ENCODE data around the gene HDAC8. TPM values are rescaled to one million over a fixed set of nuclear protein-coding genes. Genes with fewer than 3 reads are reported as not detected.

HDAC8 gene
- total RNA-seq, 1 experiment from 2014 or later: 33.5 TPM

GRCh38 chrX:72430405-72430968 lies 142.2 kb downstream of the HDAC8 start:
- Histone ChIP-seq H3K9me3 (ENCODE audit: control insufficient read depth, insufficient read depth, low read depth, low read length) (no peaks in the 10 kb centered on the region; the same call in 1 of the 2 replicates), H3K36me3 (ENCODE audit: control insufficient read depth, insufficient read depth, low read length) (no peaks in the 10 kb centered on the region), H3K27ac (ENCODE audit: low read length) (no peak overlapping the region), H3K27me3 (ENCODE audit: control insufficient read depth, insufficient read depth, low read length) (no peaks in the 10 kb centered on the region), H3K4me1 (ENCODE audit: control insufficient read depth, insufficient read depth, low read length) (no peaks in the 10 kb centered on the region), H3K4me3 (ENCODE audit: low read depth in 2 of 2, low read length in 2 of 2) (no peak overlapping the region)
- in situ Hi-C loops (cut with HindIII; ENCODE audit: low pct_unique_long_range_greater_than_20kb, low sequenced_read_pairs): no loop called here
- intact Hi-C loops (cut with micrococcal nuclease; ENCODE audit: unreplicated experiment): no loop called here
- ChIA-PET CTCF (no interaction called here), POLR2A (no interaction called here)
- BruUV-seq (replicated peaks): no TSS peak
- ATAC-seq: no peak
- no peak for DNase-seq (ENCODE audit: low read depth, low spot score)
- TF ChIP-seq POLR2AphosphoS5 (IDR thresholded peaks at IDR 0.05; ENCODE audit: low read depth, low read length) (no peak), REST (IDR thresholded peaks at IDR 0.05; ENCODE audit: insufficient read depth in 1 of 2, low read depth in 2 of 2, low read length in 1 of 2) (no peak), CTCF (IDR thresholded peaks at IDR 0.05) (no peak), TCF7L2 (IDR thresholded peaks at IDR 0.05; ENCODE audit: low read depth, low read length) (no peak), SIN3A (IDR thresholded peaks at IDR 0.05; ENCODE audit: borderline replicate concordance, insufficient read depth, low read depth, low read length) (no peak)

GRCh38 chrX:72421797-72422196 lies 150.8 kb downstream of the HDAC8 start:
- Histone ChIP-seq H3K27ac (ENCODE audit: low read length) (no peak overlapping the region), H3K4me3 (ENCODE audit: low read depth in 2 of 2, low read length in 2 of 2) (no peak overlapping the region), H3K4me1 (ENCODE audit: control insufficient read depth, insufficient read depth, low read length) (no peaks in the 10 kb centered on the region), H3K36me3 (ENCODE audit: control insufficient read depth, insufficient read depth, low read length) (no peaks in the 10 kb centered on the region; the same call in 1 of the 2 replicates), H3K27me3 (ENCODE audit: control insufficient read depth, insufficient read depth, low read length) (no peaks in the 10 kb centered on the region), H3K9me3 (ENCODE audit: control insufficient read depth, insufficient read depth, low read depth, low read length) (peaks cover 8% of the 10 kb centered on the region; the same call in 1 of the 2 replicates)
- intact Hi-C loops (cut with micrococcal nuclease; ENCODE audit: unreplicated experiment): no loop called here
- ChIA-PET CTCF (no interaction called here), POLR2A (no interaction called here)
- no peak for ATAC-seq
- DNase-seq (ENCODE audit: low read depth, low spot score): no peak
- no TSS peak for BruUV-seq (replicated peaks)
- in situ Hi-C loops (cut with HindIII; ENCODE audit: low pct_unique_long_range_greater_than_20kb, low sequenced_read_pairs): no loop called here
- no peak for TF ChIP-seq CTCF (IDR thresholded peaks at IDR 0.05)
- TF ChIP-seq POLR2AphosphoS5 (IDR thresholded peaks at IDR 0.05; ENCODE audit: low read depth, low read length): no peak
- no peak for TF ChIP-seq SIN3A (IDR thresholded peaks at IDR 0.05; ENCODE audit: borderline replicate concordance, insufficient read depth, low read depth, low read length)
- no peak for TF ChIP-seq TCF7L2 (IDR thresholded peaks at IDR 0.05; ENCODE audit: low read depth, low read length)
- no peak for TF ChIP-seq REST (IDR thresholded peaks at IDR 0.05; ENCODE audit: insufficient read depth in 1 of 2, low read depth in 2 of 2, low read length in 1 of 2)
